NCI-H2029 treated with DMSO at 0.1 percent for 48 hours (cell line): ENCODE results near the gene LUC7L2.
"Not testable (repeated sequence)": the region's sequence is repeated elsewhere in the genome, so short reads cannot be mapped to it uniquely, and the experiment has no call there.

Source experiments
- DNase-seq: peaks from one replicate; lab custom pipeline; 2025; lab: John Stamatoyannopoulos, UW

The LUC7L2 gene

GRCh38 chr7:139355320-139355719 lies 4.4 kb upstream of the LUC7L2 start:
- DNase-seq, result no peak

- not testable (repeated sequence) for DNase-seq
Measured at GRCh38 chr7:139357729-139358506, 1.8 kb upstream of the LUC7L2 start.

- no peak for DNase-seq
Measured at GRCh38 chr7:139358541-139359365, 941 bp upstream of the LUC7L2 start.

- peak; percentile 87 for DNase-seq
Measured at GRCh38 chr7:139360210-139360947, 685 bp downstream of the LUC7L2 start.

GRCh38 chr7:139360948-139361307 lies 1.2 kb downstream of the LUC7L2 start:
- no peak for DNase-seq

- no peak for DNase-seq
Measured at GRCh38 chr7:139361523-139361922, 1.8 kb downstream of the LUC7L2 start.

- no peak for DNase-seq
Measured at GRCh38 chr7:139362302-139362701, 2.6 kb downstream of the LUC7L2 start.

GRCh38 chr7:139362981-139363380 lies 3.3 kb downstream of the LUC7L2 start:
- DNase-seq, result no peak

GRCh38 chr7:139365336-139365735 lies 5.6 kb downstream of the LUC7L2 start:
- DNase-seq, result no peak

GRCh38 chr7:139366400-139366799 lies 6.7 kb downstream of the LUC7L2 start:
- no peak for DNase-seq

- DNase-seq, result no peak
Measured at GRCh38 chr7:139367438-139368155, 7.9 kb downstream of the LUC7L2 start.

GRCh38 chr7:139370301-139370942 lies 10.7 kb downstream of the LUC7L2 start:
- no peak for DNase-seq

- no peak for DNase-seq
Measured at GRCh38 chr7:139370943-139371313, 11.2 kb downstream of the LUC7L2 start.

GRCh38 chr7:139374246-139374645 lies 14.6 kb downstream of the LUC7L2 start:
- no peak for DNase-seq

- DNase-seq, result no peak
Measured at GRCh38 chr7:139382439-139382838, 22.7 kb downstream of the LUC7L2 start.

- no peak for DNase-seq
Measured at GRCh38 chr7:139384611-139385010, 24.9 kb downstream of the LUC7L2 start.

GRCh38 chr7:139387594-139387993 lies 27.9 kb downstream of the LUC7L2 start:
- no peak for DNase-seq

GRCh38 chr7:139389091-139389490 lies 29.4 kb downstream of the LUC7L2 start:
- no peak for DNase-seq

GRCh38 chr7:139389774-139390173 lies 30.1 kb downstream of the LUC7L2 start:
- DNase-seq, result no peak

- no peak for DNase-seq
Measured at GRCh38 chr7:139393621-139394211, 34.0 kb downstream of the LUC7L2 start.

- DNase-seq, result no peak
Measured at GRCh38 chr7:139394540-139394939, 34.8 kb downstream of the LUC7L2 start.
